Memory B cell (primary cell): ENCODE results near the gene KCNJ6.
"Not testable (repeated sequence)": the region's sequence is repeated elsewhere in the genome, so short reads cannot be mapped to it uniquely, and the experiment has no call there.

Source experiments
- ATAC-seq: fragments of 150-1000 bp; cut with Tn5 transposase; 2 replicates; pipeline ENCODE4 v1.10.0; 2021; ENCODE audit warnings: low read depth, mild to moderate bottlenecking, moderate library complexity
- DNase-seq, 2 donors: peaks; one replicate each; pipeline ENCODE4 v3.0.0; 2022; ENCODE audit warnings: low spot score in 2 of 2
- H3K27ac Mint-ChIP-seq: one replicate; pipeline ENCODE4 v1.8.0; 2022; ENCODE audit warnings: mild to moderate bottlenecking, moderate library complexity, mixed read lengths
- H3K27me3 Mint-ChIP-seq: one replicate; pipeline ENCODE4 v1.8.0; 2022; ENCODE audit warnings: mixed read lengths
- H3K36me3 Mint-ChIP-seq: one replicate; pipeline ENCODE4 v1.8.0; 2022; ENCODE audit warnings: mild to moderate bottlenecking, mixed read lengths
- H3K4me1 Mint-ChIP-seq: one replicate; pipeline ENCODE4 v1.8.0; 2022; ENCODE audit warnings: mixed read lengths
- H3K4me3 Mint-ChIP-seq: one replicate; pipeline ENCODE4 v1.8.0; 2022; ENCODE audit warnings: mild to moderate bottlenecking, moderate library complexity, mixed read lengths
- H3K9me3 Mint-ChIP-seq: one replicate; pipeline ENCODE4 v1.8.0; 2022; ENCODE audit warnings: mixed read lengths

KCNJ6 gene

GRCh38 chr21:37615962-37616361 lies 300.3 kb downstream of the KCNJ6 start:
- H3K4me3 Mint-ChIP-seq: no peak overlapping the region
- H3K9me3 Mint-ChIP-seq: peaks cover 11% of the 10 kb centered on the region
- no peaks in the 10 kb centered on the region for H3K36me3 Mint-ChIP-seq
- ATAC-seq (no peak), DNase-seq (no peak)
- H3K27me3 Mint-ChIP-seq: peaks cover 9% of the 10 kb centered on the region
- no peak overlapping the region for H3K27ac Mint-ChIP-seq
- H3K4me1 Mint-ChIP-seq: no peaks in the 10 kb centered on the region

- no peak for DNase-seq
- H3K27me3 Mint-ChIP-seq: peaks cover 9% of the 10 kb centered on the region
Measured at GRCh38 chr21:37614351-37614875, 301.8 kb downstream of the KCNJ6 start.

GRCh38 chr21:37607081-37607480 lies 309.2 kb downstream of the KCNJ6 start:
- H3K4me3 Mint-ChIP-seq: no peak overlapping the region
- peaks cover 5% of the 10 kb centered on the region for H3K9me3 Mint-ChIP-seq

More at GRCh38 chr21:37614351-37614875, 301.8 kb downstream of the KCNJ6 start:
- H3K4me3 Mint-ChIP-seq: no peak overlapping the region
- H3K27ac Mint-ChIP-seq: no peak overlapping the region
- no peak for ATAC-seq
- H3K36me3 Mint-ChIP-seq: no peaks in the 10 kb centered on the region
- peaks cover 11% of the 10 kb centered on the region for H3K9me3 Mint-ChIP-seq
- H3K4me1 Mint-ChIP-seq: no peaks in the 10 kb centered on the region

GRCh38 chr21:37606549-37606948 lies 309.7 kb downstream of the KCNJ6 start:
- H3K27ac Mint-ChIP-seq: no peak overlapping the region
- ATAC-seq: no peak
- H3K4me3 Mint-ChIP-seq: no peak overlapping the region
- DNase-seq: no peak
- H3K4me1 Mint-ChIP-seq: no peaks in the 10 kb centered on the region
- H3K27me3 Mint-ChIP-seq: peaks cover 19% of the 10 kb centered on the region
- H3K9me3 Mint-ChIP-seq: peaks cover 5% of the 10 kb centered on the region
- no peaks in the 10 kb centered on the region for H3K36me3 Mint-ChIP-seq

More at GRCh38 chr21:37607081-37607480, 309.2 kb downstream of the KCNJ6 start:
- no peak for DNase-seq
- ATAC-seq: no peak
- Mint-ChIP-seq H3K27me3 (peaks cover 19% of the 10 kb centered on the region), H3K27ac (no peak overlapping the region), H3K36me3 (no peaks in the 10 kb centered on the region), H3K4me1 (no peaks in the 10 kb centered on the region)

GRCh38 chr21:37605006-37605405 lies 311.3 kb downstream of the KCNJ6 start:
- ATAC-seq (no peak), DNase-seq (no peak)
- Mint-ChIP-seq H3K4me1 (no peaks in the 10 kb centered on the region), H3K4me3 (no peak overlapping the region), H3K9me3 (peaks cover 5% of the 10 kb centered on the region), H3K27me3 (peaks cover 19% of the 10 kb centered on the region), H3K36me3 (no peaks in the 10 kb centered on the region), H3K27ac (no peak overlapping the region)

GRCh38 chr21:37603129-37603528 lies 313.1 kb downstream of the KCNJ6 start:
- ATAC-seq (no peak), DNase-seq (no peak)
- peaks cover 5% of the 10 kb centered on the region for H3K9me3 Mint-ChIP-seq
- no peak overlapping the region for H3K27ac Mint-ChIP-seq
- H3K27me3 Mint-ChIP-seq: peaks cover 20% of the 10 kb centered on the region
- H3K4me3 Mint-ChIP-seq: no peak overlapping the region
- no peaks in the 10 kb centered on the region for H3K4me1 Mint-ChIP-seq
- no peaks in the 10 kb centered on the region for H3K36me3 Mint-ChIP-seq

- peaks cover 21% of the 10 kb centered on the region for H3K27me3 Mint-ChIP-seq
- no peak overlapping the region for H3K4me3 Mint-ChIP-seq
- H3K9me3 Mint-ChIP-seq: peaks cover 5% of the 10 kb centered on the region
- H3K27ac Mint-ChIP-seq: no peak overlapping the region
- H3K4me1 Mint-ChIP-seq: no peaks in the 10 kb centered on the region
- ATAC-seq (no peak), DNase-seq (no peak)
- no peaks in the 10 kb centered on the region for H3K36me3 Mint-ChIP-seq
Measured at GRCh38 chr21:37601915-37602314, 314.3 kb downstream of the KCNJ6 start.

- peaks cover 15% of the 10 kb centered on the region for H3K27me3 Mint-ChIP-seq
- H3K9me3 Mint-ChIP-seq: peaks cover 7% of the 10 kb centered on the region
- no peaks in the 10 kb centered on the region for H3K4me1 Mint-ChIP-seq
- no peak for DNase-seq
- H3K4me3 Mint-ChIP-seq: no peak overlapping the region
- ATAC-seq: no peak
- no peaks in the 10 kb centered on the region for H3K36me3 Mint-ChIP-seq
- H3K27ac Mint-ChIP-seq: no peak overlapping the region
Measured at GRCh38 chr21:37601027-37601426, 315.2 kb downstream of the KCNJ6 start.

GRCh38 chr21:37595944-37596343 lies 320.3 kb downstream of the KCNJ6 start:
- ATAC-seq (no peak), DNase-seq (no peak)
- Mint-ChIP-seq H3K36me3 (no peaks in the 10 kb centered on the region), H3K4me3 (no peak overlapping the region), H3K4me1 (no peaks in the 10 kb centered on the region), H3K27ac (no peak overlapping the region), H3K27me3 (peaks cover 14% of the 10 kb centered on the region), H3K9me3 (peaks cover 2% of the 10 kb centered on the region)

GRCh38 chr21:37594472-37594951 lies 321.7 kb downstream of the KCNJ6 start:
- DNase-seq (no peak), ATAC-seq (no peak)
- no peak overlapping the region for H3K27ac Mint-ChIP-seq
- no peak overlapping the region for H3K4me3 Mint-ChIP-seq
- peaks cover 2% of the 10 kb centered on the region for H3K9me3 Mint-ChIP-seq
- H3K27me3 Mint-ChIP-seq: peaks cover 14% of the 10 kb centered on the region
- no peaks in the 10 kb centered on the region for H3K36me3 Mint-ChIP-seq
- no peaks in the 10 kb centered on the region for H3K4me1 Mint-ChIP-seq

GRCh38 chr21:37593740-37594471 lies 322.4 kb downstream of the KCNJ6 start:
- no peaks in the 10 kb centered on the region for H3K4me1 Mint-ChIP-seq
- peaks cover 2% of the 10 kb centered on the region for H3K9me3 Mint-ChIP-seq
- no peak overlapping the region for H3K27ac Mint-ChIP-seq
- H3K4me3 Mint-ChIP-seq: no peak overlapping the region
- DNase-seq (no peak), ATAC-seq (no peak)
- H3K27me3 Mint-ChIP-seq: peaks cover 14% of the 10 kb centered on the region
- H3K36me3 Mint-ChIP-seq: no peaks in the 10 kb centered on the region

- Mint-ChIP-seq H3K4me1 (no peaks in the 10 kb centered on the region), H3K4me3 (no peak overlapping the region), H3K9me3 (peaks cover 2% of the 10 kb centered on the region), H3K27me3 (peaks cover 11% of the 10 kb centered on the region), H3K36me3 (no peaks in the 10 kb centered on the region), H3K27ac (no peak overlapping the region)
- DNase-seq (no peak), ATAC-seq (no peak)
Measured at GRCh38 chr21:37593015-37593414, 323.2 kb downstream of the KCNJ6 start.

- Mint-ChIP-seq H3K36me3 (no peaks in the 10 kb centered on the region), H3K9me3 (peaks cover 2% of the 10 kb centered on the region), H3K27ac (no peak overlapping the region), H3K4me1 (no peaks in the 10 kb centered on the region), H3K4me3 (no peak overlapping the region), H3K27me3 (peaks cover 10% of the 10 kb centered on the region)
- no peak for ATAC-seq
- DNase-seq: no peak
Measured at GRCh38 chr21:37592496-37592895, 323.8 kb downstream of the KCNJ6 start.

GRCh38 chr21:37591994-37592393 lies 324.3 kb downstream of the KCNJ6 start:
- not testable (repeated sequence) for DNase-seq, H3K4me3 Mint-ChIP-seq, H3K4me1 Mint-ChIP-seq, ATAC-seq, H3K9me3 Mint-ChIP-seq, H3K27ac Mint-ChIP-seq, H3K36me3 Mint-ChIP-seq
- peaks cover 10% of the 10 kb centered on the region for H3K27me3 Mint-ChIP-seq

GRCh38 chr21:37590836-37591235 lies 325.4 kb downstream of the KCNJ6 start:
- H3K36me3 Mint-ChIP-seq, H3K9me3 Mint-ChIP-seq, ATAC-seq, DNase-seq, H3K27ac Mint-ChIP-seq, H3K4me3 Mint-ChIP-seq, H3K4me1 Mint-ChIP-seq: not testable (repeated sequence)
- H3K27me3 Mint-ChIP-seq: peaks cover 10% of the 10 kb centered on the region
